ENCODE data around the gene UCN2.

DNA sequence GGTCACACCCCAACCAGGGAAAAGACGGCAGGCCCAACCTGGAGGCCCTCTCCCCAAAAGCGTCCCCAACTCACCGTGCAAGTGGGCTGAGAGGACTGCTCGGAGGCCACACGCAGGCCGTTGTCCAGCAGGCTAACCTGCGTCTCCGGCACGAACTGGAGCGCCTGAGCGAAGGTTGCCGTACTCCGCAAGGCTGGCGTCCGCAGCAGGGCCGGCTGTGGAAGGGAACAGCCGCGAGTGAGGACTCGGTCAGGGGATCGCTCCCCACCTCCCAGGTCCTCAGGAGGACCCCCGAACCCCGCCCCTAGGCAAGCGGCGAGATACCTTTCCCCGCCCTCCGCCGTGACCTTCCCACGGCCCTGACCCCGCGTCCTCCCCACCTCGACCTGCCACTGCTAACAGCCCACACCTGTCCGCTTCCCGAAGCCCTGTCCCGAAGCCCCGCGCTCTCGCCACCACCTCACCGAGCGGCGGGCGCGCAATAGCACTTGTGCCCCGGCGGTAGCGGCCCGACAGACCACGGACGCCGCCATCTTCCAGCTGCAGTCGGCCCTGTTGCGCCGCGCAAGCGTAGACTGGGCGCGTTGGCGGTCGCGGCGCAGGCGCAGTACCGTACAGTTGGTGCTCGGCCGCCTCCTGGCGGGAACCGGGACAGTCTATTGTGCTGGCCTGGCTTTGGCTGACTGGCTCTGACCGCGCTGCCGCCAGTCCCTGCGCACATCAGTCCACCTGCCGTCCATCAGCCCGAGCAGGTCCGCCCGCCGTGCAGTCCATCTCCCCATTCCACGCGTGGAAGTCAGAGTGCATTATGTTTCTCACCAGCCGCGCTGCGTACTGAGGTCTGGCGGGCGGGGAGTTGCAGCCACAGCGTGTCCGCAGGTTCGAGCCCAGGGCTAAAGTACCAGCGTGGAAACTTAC is 45.8 kb upstream of the UCN2 start, which contains the start of gene UQCRC1:
- TF ChIP-seq, protein P1, sequence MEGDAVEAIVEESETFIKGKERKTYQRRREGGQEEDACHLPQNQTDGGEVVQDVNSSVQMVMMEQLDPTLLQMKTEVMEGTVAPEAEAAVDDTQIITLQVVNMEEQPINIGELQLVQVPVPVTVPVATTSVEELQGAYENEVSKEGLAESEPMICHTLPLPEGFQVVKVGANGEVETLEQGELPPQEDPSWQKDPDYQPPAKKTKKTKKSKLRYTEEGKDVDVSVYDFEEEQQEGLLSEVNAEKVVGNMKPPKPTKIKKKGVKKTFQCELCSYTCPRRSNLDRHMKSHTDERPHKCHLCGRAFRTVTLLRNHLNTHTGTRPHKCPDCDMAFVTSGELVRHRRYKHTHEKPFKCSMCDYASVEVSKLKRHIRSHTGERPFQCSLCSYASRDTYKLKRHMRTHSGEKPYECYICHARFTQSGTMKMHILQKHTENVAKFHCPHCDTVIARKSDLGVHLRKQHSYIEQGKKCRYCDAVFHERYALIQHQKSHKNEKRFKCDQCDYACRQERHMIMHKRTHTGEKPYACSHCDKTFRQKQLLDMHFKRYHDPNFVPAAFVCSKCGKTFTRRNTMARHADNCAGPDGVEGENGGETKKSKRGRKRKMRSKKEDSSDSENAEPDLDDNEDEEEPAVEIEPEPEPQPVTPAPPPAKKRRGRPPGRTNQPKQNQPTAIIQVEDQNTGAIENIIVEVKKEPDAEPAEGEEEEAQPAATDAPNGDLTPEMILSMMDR (IDR thresholded peaks at IDR 0.05) = peak; percentile 67 to 94 (median 83)
- TF ChIP-seq POLR2A (IDR thresholded peaks at IDR 0.05) = peak in 3 of 4 donors; percentile 65 to 90 (median 80)
